Peyer's patch (tissue), 4 donors: Measurements from ENCODE around the gene ZNF677.

Source experiments
- CTCF ChIP-seq, 6 experiments: fragments of 450-650 bp in 4 of 6; fragments of 200-600 bp in 2 of 6; sonication (generic) in 1 of 6; IDR thresholded peaks; one replicate each; pipeline ENCODE4 v1.5.1; 2017 to 2019; ENCODE audit warnings: antibody characterized with exemption in 6 of 6, mild to moderate bottlenecking in 3 of 6, moderate library complexity in 1 of 6
- POLR2A ChIP-seq, 2 donors: fragments of 450-650 bp; IDR thresholded peaks; one replicate each; pipeline ENCODE4 v1.5.1; 2017; ENCODE audit warnings: antibody characterized with exemption in 2 of 2, mild to moderate bottlenecking in 2 of 2, moderate library complexity in 2 of 2

GRCh38 chr19:53254411-53255341 is at the start of gene ZNF677:
- TF ChIP-seq CTCF (IDR thresholded peaks at IDR 0.05) (no peak), POLR2A (IDR thresholded peaks at IDR 0.05) (no peak)
